ENCODE results near the gene INPP5D. TPM values are rescaled to one million over a fixed set of nuclear protein-coding genes. Genes with fewer than 3 reads are reported as not detected.

The INPP5D gene
- total and polyA plus RNA-seq, 3 donors from 2014 or later: 5.7 to 12.7 (median 11.2) TPM

DNA sequence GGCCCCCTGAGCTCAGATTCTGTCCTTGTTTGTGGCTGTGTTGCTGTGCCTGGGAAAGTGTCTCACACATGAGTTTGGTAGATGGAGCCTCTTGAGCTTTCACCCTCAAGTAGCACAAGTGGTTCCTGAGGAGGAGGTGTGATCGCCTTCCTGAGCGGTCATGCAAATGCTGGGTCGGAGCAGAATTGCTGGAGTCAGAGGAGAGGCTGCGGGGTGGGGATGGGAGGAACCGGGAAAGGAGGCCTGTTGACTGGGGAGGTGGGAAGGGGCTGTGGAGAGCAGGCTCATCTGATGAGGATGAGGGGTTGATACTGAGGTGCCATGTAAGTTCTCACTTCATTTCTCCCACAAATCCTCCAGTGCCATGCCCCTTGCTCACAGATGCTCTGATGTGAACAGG lies 142.9 kb downstream of the INPP5D start:
- Histone ChIP-seq H3K36me3 (ENCODE audit: low read depth, missing control alignments) (no peaks in the 10 kb centered on the region), H3K9me3 (no peaks in the 10 kb centered on the region), H3K4me3 (no peak overlapping the region), H3K4me1 (no peaks in the 10 kb centered on the region), H3K27me3 (no peaks in the 10 kb centered on the region), H3K27ac (no peak overlapping the region)
- intact Hi-C loops (cut with DNase I; ENCODE audit: low total_unique reads): no loop called here
- DNase-seq: no peak
- WGBS, 2 donors: 93 to 94% methylated on average over 5 of the region's 5 CpGs
- TF ChIP-seq, protein P1, sequence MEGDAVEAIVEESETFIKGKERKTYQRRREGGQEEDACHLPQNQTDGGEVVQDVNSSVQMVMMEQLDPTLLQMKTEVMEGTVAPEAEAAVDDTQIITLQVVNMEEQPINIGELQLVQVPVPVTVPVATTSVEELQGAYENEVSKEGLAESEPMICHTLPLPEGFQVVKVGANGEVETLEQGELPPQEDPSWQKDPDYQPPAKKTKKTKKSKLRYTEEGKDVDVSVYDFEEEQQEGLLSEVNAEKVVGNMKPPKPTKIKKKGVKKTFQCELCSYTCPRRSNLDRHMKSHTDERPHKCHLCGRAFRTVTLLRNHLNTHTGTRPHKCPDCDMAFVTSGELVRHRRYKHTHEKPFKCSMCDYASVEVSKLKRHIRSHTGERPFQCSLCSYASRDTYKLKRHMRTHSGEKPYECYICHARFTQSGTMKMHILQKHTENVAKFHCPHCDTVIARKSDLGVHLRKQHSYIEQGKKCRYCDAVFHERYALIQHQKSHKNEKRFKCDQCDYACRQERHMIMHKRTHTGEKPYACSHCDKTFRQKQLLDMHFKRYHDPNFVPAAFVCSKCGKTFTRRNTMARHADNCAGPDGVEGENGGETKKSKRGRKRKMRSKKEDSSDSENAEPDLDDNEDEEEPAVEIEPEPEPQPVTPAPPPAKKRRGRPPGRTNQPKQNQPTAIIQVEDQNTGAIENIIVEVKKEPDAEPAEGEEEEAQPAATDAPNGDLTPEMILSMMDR (IDR thresholded peaks at IDR 0.05): no peak
- no peak for TF ChIP-seq POLR2A (IDR thresholded peaks at IDR 0.05)

DNA sequence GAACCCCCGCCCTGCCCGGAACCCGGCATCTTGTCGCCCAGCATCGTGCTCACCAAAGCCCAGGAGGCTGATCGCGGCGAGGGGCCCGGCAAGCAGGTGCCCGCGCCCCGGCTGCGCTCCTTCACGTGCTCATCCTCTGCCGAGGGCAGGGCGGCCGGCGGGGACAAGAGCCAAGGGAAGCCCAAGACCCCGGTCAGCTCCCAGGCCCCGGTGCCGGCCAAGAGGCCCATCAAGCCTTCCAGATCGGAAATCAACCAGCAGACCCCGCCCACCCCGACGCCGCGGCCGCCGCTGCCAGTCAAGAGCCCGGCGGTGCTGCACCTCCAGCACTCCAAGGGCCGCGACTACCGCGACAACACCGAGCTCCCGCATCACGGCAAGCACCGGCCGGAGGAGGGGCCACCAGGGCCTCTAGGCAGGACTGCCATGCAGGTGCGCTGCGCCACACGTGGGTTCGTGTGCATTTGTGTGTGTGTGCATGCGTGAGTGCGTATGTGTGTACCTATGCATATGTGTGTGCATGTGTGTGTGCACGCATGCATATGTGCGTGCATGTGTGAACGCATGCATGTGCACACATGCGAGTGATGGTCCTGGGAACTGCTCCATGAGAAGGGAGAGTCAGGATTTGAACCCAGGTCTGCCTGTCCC lies 144.3 kb downstream of the INPP5D start:
- intact Hi-C loops (cut with DNase I; ENCODE audit: low total_unique reads): no loop called here
- WGBS, 2 donors: 80% methylated on average over 6 to 50 of the region's 50 CpGs
- Histone ChIP-seq H3K4me1 (peaks cover 2% of the 10 kb centered on the region), H3K27ac (no peak overlapping the region), H3K9me3 (no peaks in the 10 kb centered on the region), H3K27me3 (no peaks in the 10 kb centered on the region), H3K4me3 (peak overlapping the region in 1 of 2 donors; percentile 43), H3K36me3 (ENCODE audit: low read depth, missing control alignments) (no peaks in the 10 kb centered on the region)
- no peak for DNase-seq
- no peak for TF ChIP-seq POLR2A (IDR thresholded peaks at IDR 0.05)
- TF ChIP-seq, protein P1 (IDR thresholded peaks at IDR 0.05): no peak

GRCh38 chr2:233208382-233209116 lies 148.4 kb downstream of the INPP5D start:
- Histone ChIP-seq H3K4me1 (peaks cover 16% of the 10 kb centered on the region), H3K36me3 (ENCODE audit: low read depth, missing control alignments) (no peaks in the 10 kb centered on the region), H3K27ac (no peak overlapping the region), H3K4me3 (no peak overlapping the region), H3K9me3 (no peaks in the 10 kb centered on the region), H3K27me3 (no peaks in the 10 kb centered on the region)
- TF ChIP-seq POLR2A (IDR thresholded peaks at IDR 0.05): no peak
- TF ChIP-seq, protein P1 (IDR thresholded peaks at IDR 0.05): no peak
- WGBS, 2 donors: 85 to 86% methylated on average over 8 to 10 of the region's 10 CpGs
- intact Hi-C loops (cut with DNase I; ENCODE audit: low total_unique reads): no loop called here
- DNase-seq: no peak

DNA sequence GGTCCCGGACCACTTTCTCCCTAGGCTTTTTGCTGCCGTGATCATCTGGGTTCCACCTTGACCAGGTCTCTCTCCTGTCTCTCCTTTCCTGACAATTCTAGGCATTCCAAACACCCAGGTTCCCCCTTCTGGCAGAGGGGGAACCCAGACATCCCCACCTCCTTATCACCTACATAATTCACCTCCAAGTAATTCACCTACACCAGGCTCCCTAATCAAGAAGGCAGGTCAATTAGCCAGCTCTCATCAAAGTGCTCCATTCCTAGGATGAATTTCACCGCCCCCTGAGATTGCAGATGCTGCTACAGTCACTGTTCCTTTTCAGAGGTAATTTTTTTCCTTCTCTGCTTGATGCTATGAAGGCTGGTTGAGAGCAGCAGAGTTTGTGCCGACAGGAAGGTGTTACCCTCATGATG lies 149.0 kb downstream of the INPP5D start:
- H3K4me1 ChIP-seq: peaks cover 16% of the 10 kb centered on the region
- DNase-seq: no peak
- no peak overlapping the region for H3K4me3 ChIP-seq
- H3K9me3 ChIP-seq: no peaks in the 10 kb centered on the region
- no peaks in the 10 kb centered on the region for H3K36me3 ChIP-seq (ENCODE audit: low read depth, missing control alignments)
- TF ChIP-seq POLR2A (IDR thresholded peaks at IDR 0.05): no peak
- TF ChIP-seq, protein P1 (IDR thresholded peaks at IDR 0.05): no peak
- 69 to 73% methylated on average over 4 of the region's 4 CpGs for WGBS, 2 donors
- intact Hi-C loops (cut with DNase I; ENCODE audit: low total_unique reads): no loop called here
- no peaks in the 10 kb centered on the region for H3K27me3 ChIP-seq
- no peak overlapping the region for H3K27ac ChIP-seq

Data from testis (tissue), 3 donors.